ENCODE measurements around the gene SKOR2. TPM values are rescaled to one million over a fixed set of nuclear protein-coding genes. Genes with fewer than 3 reads are reported as not detected.

Gene SKOR2
- total and polyA plus RNA-seq, 2 of the 4 experiments (the other 2 are of a cell fraction), result not detected

DNA sequence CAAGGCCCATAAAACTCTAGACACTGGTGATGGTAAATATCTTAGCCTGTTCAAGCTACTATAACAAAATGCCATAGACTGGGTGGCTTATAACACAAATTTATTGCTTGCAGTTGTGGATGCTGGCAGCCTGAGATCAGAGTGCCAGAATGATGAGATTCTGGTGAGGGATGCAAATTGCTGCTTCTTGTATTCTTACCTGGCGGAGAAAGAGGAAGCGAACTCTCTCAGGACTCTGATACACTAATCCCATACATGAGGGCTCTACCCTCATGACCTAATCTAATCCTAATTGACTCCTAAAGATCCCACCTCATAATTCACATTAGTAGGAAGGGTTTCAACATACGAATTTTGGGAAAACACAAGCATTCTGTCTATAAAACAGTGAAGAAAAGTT, 70.7 kb downstream of the SKOR2 start:
- Histone ChIP-seq H2BK120ac (ENCODE audit: low read depth, low read length) (no peak overlapping the region), H3K27ac (ENCODE audit: insufficient read depth, low read length) (no peak overlapping the region), H2BK15ac (ENCODE audit: low read depth, low read length) (no peak overlapping the region), H3K4ac (ENCODE audit: low read depth, low read length) (no peak overlapping the region), H4K8ac (ENCODE audit: low read depth in 2 of 2, low read length in 2 of 2) (no peak overlapping the region), H2AK5ac (ENCODE audit: low read depth, low read length) (no peak overlapping the region), H4K91ac (ENCODE audit: insufficient read depth, low read depth, low read length) (no peak overlapping the region), H3K79me1 (ENCODE audit: low read depth in 1 of 2, low read length in 2 of 2) (peaks cover 0 to 2% of the 10 kb centered on the region in 2 experiments; a peak in 1 of 4 replicates), H3K23ac (ENCODE audit: low read depth, low read length) (no peak overlapping the region), H2AFZ (replicated peaks; ENCODE audit: low read length, poor library complexity) (no peak overlapping the region), H3K14ac (replicated peaks; ENCODE audit: low read depth, low read length) (no peak overlapping the region), H4K20me1 (ENCODE audit: insufficient read depth, low read length) (no peaks in the 10 kb centered on the region), H3K4me2 (ENCODE audit: low read depth, low read length) (no peak overlapping the region), H3K56ac (ENCODE audit: extremely low read depth, insufficient read depth, low read length) (no peak overlapping the region), H2AK9ac (replicated peaks; ENCODE audit: low read depth, low read length, poor library complexity) (no peak overlapping the region), H3K4me3 (ENCODE audit: insufficient read depth, low read depth, low read length) (no peak overlapping the region), H3K9me3 (ENCODE audit: control insufficient read depth, insufficient read depth, low read length) (no peaks in the 10 kb centered on the region), H3K9me1 (ENCODE audit: insufficient read depth, low read length) (no peaks in the 10 kb centered on the region), H4K5ac (ENCODE audit: low read depth, low read length) (no peak overlapping the region), H2BK20ac (ENCODE audit: low read depth, low read length) (no peak overlapping the region), H3K9ac (ENCODE audit: low read depth, low read length) (no peak overlapping the region), H3K18ac (ENCODE audit: low read depth, low read length) (no peak overlapping the region), H2BK5ac (ENCODE audit: low read depth, low read length, poor library complexity, severe bottlenecking) (no peak overlapping the region), H3K27me3 (ENCODE audit: control insufficient read depth, insufficient read depth, low read length) (peaks cover 4% of the 10 kb centered on the region), H3K36me3 (ENCODE audit: control insufficient read depth, insufficient read depth, low read length) (no peaks in the 10 kb centered on the region), H3K4me1 (ENCODE audit: control insufficient read depth, insufficient read depth, low read length) (no peaks in the 10 kb centered on the region)
- dilution Hi-C loops (cut with HindIII; ENCODE audit: low sequenced_read_pairs, unreplicated experiment), result no loop called here
- POLR2A ChIA-PET (ENCODE audit: unreplicated experiment), result no interaction called here
- no peak for DNase-seq
- no peak for TF ChIP-seq MXI1 (IDR thresholded peaks at IDR 0.05; ENCODE audit: borderline replicate concordance, low read depth, low read length)
- no peak for TF ChIP-seq MAZ (IDR thresholded peaks at IDR 0.05; ENCODE audit: borderline replicate concordance, low read depth, low read length)
- TF ChIP-seq RAD21 (IDR thresholded peaks at IDR 0.05; ENCODE audit: low read length), result no peak
- TF ChIP-seq BHLHE40 (IDR thresholded peaks at IDR 0.05; ENCODE audit: low read depth, low read length), result no peak
- TF ChIP-seq FOS (IDR thresholded peaks at IDR 0.05; ENCODE audit: low read depth, low read length), result no peak
- no peak for TF ChIP-seq NFE2L2 (IDR thresholded peaks at IDR 0.05; ENCODE audit: low read depth, low read length)
- TF ChIP-seq SMC3 (IDR thresholded peaks at IDR 0.05; ENCODE audit: low read depth, low read length), result no peak
- TF ChIP-seq RFX5 (IDR thresholded peaks at IDR 0.05; ENCODE audit: low read depth, low read length), result no peak
- TF ChIP-seq RCOR1 (IDR thresholded peaks at IDR 0.05; ENCODE audit: insufficient replicate concordance, low read length), result no peak
- TF ChIP-seq POLR2A (IDR thresholded peaks at IDR 0.05; ENCODE audit: low read depth, low read length), result no peak
- TF ChIP-seq, protein P1, sequence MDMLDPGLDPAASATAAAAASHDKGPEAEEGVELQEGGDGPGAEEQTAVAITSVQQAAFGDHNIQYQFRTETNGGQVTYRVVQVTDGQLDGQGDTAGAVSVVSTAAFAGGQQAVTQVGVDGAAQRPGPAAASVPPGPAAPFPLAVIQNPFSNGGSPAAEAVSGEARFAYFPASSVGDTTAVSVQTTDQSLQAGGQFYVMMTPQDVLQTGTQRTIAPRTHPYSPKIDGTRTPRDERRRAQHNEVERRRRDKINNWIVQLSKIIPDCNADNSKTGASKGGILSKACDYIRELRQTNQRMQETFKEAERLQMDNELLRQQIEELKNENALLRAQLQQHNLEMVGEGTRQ (IDR thresholded peaks at IDR 0.05; ENCODE audit: low read depth, low read length), result no peak
- TF ChIP-seq, protein P2, sequence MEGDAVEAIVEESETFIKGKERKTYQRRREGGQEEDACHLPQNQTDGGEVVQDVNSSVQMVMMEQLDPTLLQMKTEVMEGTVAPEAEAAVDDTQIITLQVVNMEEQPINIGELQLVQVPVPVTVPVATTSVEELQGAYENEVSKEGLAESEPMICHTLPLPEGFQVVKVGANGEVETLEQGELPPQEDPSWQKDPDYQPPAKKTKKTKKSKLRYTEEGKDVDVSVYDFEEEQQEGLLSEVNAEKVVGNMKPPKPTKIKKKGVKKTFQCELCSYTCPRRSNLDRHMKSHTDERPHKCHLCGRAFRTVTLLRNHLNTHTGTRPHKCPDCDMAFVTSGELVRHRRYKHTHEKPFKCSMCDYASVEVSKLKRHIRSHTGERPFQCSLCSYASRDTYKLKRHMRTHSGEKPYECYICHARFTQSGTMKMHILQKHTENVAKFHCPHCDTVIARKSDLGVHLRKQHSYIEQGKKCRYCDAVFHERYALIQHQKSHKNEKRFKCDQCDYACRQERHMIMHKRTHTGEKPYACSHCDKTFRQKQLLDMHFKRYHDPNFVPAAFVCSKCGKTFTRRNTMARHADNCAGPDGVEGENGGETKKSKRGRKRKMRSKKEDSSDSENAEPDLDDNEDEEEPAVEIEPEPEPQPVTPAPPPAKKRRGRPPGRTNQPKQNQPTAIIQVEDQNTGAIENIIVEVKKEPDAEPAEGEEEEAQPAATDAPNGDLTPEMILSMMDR (conservative IDR thresholded peaks at IDR 0.05; ENCODE audit: low read depth, low read length), result no peak
- no peak for TF ChIP-seq CEBPB (IDR thresholded peaks at IDR 0.05; ENCODE audit: low read depth, low read length)
- in situ Hi-C loops (cut with MboI; ENCODE audit: low sequenced_read_pairs), result no loop called here
- CTCF ChIA-PET, result no interaction called here
- intact Hi-C loops (cut with micrococcal nuclease), result no loop called here
- WGBS, 2 experiments (ENCODE audit: extremely low coverage in 2 of 2, insufficient read length in 1 of 2), result no CpG with 5 or more reads among the region's 3 CpGs
- BruUV-seq (replicated peaks), result no TSS peak
- no peak for ATAC-seq (ENCODE audit: low read depth)

Measured in IMR-90 (cell line).